ENCODE results near the gene KLF5. TPM values are rescaled to one million over a fixed set of nuclear protein-coding genes. Genes with fewer than 3 reads are reported as not detected.

KLF5 gene
- total RNA-seq, 4 donors from 2014 or later: 2.8 to 14.0 (median 5.8) TPM

DNA sequence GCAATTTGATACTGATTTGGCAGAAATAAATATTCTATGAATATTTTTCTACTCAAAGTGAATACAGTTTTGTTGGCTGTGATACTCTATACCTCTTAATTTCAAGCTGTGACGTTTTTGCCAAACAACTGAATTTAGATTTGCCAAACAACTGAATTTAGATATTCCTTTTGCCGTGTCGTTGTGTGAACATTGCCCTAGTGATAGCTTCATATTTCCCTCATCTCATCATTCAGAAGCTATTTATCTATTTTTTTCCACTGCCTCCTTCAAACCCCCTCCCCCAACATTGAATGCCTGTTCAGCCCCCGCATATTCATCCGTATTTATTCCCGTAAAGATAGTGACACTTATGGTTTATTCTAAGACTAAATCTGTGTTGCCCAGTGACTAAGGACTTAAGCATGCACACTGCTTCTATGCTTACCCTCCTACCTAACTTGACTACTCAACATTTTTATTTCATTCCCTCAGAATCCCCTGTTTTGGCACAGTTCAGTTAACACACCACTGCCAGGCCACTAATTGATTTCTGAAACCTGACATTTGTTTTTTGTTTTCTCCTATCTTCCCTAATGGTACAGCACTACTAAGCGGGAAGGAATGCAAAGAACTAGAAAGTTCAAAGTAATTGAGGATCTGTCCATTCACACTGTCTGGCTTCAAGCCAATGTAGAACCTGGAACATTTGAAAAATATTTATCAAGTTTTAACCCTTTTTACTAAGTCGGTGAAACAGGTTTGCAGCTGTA, 2.8 kb upstream of the KLF5 start:
- TF ChIP-seq, protein P1, sequence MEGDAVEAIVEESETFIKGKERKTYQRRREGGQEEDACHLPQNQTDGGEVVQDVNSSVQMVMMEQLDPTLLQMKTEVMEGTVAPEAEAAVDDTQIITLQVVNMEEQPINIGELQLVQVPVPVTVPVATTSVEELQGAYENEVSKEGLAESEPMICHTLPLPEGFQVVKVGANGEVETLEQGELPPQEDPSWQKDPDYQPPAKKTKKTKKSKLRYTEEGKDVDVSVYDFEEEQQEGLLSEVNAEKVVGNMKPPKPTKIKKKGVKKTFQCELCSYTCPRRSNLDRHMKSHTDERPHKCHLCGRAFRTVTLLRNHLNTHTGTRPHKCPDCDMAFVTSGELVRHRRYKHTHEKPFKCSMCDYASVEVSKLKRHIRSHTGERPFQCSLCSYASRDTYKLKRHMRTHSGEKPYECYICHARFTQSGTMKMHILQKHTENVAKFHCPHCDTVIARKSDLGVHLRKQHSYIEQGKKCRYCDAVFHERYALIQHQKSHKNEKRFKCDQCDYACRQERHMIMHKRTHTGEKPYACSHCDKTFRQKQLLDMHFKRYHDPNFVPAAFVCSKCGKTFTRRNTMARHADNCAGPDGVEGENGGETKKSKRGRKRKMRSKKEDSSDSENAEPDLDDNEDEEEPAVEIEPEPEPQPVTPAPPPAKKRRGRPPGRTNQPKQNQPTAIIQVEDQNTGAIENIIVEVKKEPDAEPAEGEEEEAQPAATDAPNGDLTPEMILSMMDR (IDR thresholded peaks at IDR 0.05; ENCODE audit: low read depth): no peak

DNA sequence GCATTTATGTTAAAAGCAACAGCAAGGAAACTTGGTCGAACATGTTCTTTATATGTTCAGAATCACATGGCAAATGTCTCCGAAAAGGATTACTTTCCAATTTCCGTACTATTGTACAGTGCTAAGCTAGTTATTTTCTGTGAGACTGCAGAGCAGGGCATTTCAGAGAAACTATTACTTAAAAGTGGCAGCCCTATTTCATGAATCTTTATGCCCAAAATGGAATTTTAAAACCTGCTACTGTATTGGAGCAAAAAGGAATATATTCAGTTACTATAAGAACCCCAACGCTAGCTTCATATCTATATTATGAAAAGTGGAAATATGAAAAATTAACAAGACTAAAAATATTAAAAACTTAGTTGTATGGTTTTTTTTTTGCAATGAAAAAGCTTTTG, 2.2 kb upstream of the KLF5 start:
- TF ChIP-seq, protein P1 (IDR thresholded peaks at IDR 0.05; ENCODE audit: low read depth): no peak

DNA sequence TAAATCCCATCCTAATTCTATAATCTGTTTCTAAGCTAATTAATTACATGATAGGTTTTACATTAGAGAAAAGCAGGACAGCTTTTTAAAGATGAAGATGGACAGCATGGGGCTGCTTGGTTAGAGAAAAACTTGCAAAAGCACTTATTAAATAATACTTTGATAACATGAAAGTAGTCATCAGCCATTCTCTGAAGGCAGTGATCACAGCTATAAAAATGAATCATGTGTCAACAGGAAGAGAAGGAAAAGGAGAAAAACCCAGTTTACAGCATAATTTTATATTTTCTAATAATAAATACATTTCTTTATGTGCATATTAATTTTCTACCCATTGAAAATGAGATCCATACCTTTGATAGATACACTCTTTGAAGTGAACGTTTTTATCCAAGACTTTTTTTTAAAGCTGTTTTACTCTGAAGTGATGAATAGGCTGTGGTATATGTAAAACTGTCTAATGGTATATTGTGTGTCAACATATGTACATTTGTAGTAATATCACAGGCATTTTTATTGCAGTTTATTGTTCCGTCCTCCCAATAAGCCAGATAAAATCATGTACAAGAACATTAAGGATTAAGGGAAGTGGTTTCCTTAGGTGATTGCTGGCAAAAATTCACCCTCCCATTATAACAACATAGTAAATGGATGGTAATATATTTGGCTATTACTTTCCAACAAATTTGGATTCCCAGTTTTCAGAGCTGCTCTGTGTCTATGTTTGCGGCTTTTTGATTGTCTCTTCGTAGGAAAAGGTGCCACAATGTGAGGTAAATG, 1.3 kb upstream of the KLF5 start:
- TF ChIP-seq, protein P1 (IDR thresholded peaks at IDR 0.05; ENCODE audit: low read depth): no peak

DNA sequence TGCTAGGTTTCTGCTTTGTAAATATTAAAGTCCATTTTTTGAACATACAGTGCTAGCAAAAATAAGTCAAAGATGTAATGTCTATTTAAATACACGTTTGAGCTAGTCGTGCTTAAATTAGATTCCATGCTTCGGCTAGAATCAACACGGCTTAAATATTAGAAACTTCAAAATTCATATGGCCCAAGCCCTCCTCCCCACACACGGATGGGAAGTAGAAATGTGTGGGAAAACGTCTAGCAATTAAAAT, 816 bp upstream of the KLF5 start:
- TF ChIP-seq, protein P1 (IDR thresholded peaks at IDR 0.05; ENCODE audit: low read depth): no peak

DNA sequence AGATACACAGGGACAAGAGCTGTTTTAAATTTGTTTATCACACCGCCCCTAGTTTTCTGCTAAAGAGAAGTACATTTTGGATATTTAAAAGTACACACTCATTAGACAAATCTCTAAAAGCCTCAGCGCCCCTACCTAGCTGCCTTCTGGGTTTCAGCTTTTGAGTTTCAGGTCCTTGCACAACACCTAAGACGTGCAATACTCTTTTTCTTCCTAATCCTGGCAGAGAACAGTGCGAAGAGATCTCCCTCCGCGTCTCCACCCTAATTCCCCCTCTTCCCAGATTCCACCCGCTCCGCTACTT, 421 bp upstream of the KLF5 start:
- TF ChIP-seq, protein P1 (IDR thresholded peaks at IDR 0.05; ENCODE audit: low read depth): no peak

DNA sequence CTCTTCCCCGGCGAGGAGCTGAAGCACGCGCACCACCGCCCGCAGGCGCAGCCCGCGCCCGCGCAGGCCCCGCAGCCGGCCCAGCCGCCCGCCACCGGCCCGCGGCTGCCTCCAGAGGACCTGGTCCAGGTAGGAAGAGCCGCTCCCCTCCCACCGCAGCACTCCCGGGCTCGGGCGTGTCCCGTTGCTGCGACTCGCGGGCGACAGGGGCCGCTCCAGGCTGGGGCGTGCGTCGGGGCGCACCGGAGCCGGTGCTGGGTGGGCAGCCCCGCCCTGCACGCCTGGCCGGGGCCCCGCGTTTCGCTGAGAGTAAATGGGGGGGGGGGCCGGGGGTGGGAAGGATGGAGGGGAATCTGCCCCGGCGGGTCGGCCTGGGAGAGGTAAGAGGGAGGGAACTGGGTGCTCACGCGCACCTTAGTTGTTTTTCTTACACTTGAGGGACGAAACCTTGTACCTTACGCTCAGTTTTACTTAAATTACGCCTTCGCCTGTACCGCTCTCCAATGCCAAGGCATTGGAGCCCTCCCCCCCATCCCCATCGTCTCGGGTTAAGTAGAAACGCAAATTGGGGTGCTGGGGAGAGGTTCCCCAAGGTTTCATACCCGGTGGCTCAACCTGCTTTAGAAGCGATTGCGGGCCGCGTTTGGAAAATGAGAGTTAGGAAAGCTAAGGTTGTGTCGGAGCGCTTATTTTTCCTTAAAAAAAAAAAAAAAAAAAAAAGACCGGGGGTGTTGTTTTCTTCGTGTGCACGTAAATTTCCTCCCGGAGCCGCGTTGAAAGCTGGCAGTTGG, 850 bp downstream of the KLF5 start:
- TF ChIP-seq, protein P1 (IDR thresholded peaks at IDR 0.05; ENCODE audit: low read depth): no peak

Data from subcutaneous adipose tissue (tissue), 4 donors.